Measurements from ENCODE around the gene CARMIL1.
"Not testable (repeated sequence)": the region's sequence is repeated elsewhere in the genome, so short reads cannot be mapped to it uniquely, and the experiment has no call there.

The CARMIL1 gene

DNA sequence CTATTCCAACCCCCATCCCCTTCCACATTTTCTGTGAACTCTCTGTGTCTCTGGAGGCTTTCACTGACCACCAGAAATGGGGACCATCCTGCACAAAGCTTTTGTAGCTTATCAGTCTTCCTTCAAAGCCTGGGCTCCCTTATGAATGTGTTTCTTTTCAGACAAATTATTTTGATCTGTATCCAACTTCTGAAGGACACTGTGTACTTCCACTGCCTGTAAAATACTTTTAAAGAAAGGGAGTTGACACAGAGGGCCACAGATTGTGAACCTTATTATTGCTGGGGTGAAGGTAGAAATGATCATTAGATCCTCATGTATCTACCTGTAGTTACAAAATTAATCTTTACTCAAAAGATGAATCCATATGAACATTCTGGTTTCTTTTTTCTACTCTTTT lies 135.6 kb downstream of the CARMIL1 start:
- no peak for DNase-seq

DNA sequence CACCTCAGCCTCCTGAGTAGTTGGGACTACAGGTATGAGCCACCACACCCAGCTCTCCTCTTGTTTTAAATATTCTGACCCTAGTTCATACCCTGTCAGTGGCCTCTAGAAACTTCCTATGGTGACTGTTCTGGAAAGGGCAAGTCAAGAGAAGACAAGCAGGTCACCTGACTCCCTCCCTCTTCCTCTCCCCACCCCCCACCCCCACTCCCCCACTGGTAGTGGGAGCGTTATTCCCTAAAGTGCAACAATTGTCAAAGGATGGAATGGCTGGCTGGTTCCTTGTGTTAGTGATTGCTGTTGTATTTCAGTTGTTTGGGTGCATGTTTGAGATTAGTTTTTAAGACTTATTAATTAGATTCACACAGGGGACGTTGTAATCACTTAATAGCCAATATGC lies 136.1 kb downstream of the CARMIL1 start:
- DNase-seq, result no peak

DNA sequence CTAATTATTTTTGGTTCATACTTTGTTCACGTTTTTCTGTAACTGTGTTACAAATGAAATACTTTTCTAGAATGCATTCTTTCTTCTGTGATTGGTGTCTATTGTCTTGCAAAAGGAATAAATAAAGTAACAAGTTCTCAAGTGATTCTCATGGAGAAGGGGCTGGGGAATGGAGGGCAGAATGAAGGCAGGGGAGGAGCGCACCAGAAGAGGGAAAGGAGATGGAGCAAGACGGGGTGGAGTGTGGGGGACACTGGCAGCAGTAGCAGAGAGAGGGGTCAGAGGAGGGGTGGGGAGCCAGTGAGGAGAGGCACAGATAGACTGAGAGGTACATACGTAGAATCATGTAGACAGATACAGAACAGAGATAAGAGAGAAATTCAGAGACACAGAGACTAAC lies 136.5 kb downstream of the CARMIL1 start:
- DNase-seq, result no peak

DNA sequence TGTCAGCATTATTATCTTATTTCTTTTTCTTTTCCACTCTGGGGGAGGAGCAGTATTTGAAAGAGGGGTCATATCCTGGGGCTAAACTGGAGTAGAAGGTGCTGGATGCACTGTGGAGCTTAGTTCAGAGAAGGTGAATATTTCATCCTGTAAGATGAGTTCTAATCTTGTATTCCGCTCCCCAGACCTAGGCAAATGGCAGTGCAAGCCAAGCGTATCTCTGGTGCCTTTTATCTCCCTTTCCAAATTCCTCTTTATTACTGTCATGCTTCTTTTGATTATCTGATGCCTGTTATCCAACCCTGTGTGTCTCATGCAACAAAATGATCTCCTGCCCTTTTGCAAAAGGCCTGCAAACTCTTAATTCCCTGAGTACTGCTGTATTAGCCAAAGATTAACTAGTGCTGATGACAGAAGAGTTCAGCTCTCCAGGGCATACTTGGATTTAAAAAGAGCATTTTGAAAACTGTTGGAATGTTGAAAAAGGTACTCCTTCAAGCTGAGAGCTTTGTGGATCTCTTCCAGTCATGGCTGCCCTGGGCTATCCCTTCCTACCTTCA lies 138.0 kb downstream of the CARMIL1 start:
- DNase-seq, result no peak

DNA sequence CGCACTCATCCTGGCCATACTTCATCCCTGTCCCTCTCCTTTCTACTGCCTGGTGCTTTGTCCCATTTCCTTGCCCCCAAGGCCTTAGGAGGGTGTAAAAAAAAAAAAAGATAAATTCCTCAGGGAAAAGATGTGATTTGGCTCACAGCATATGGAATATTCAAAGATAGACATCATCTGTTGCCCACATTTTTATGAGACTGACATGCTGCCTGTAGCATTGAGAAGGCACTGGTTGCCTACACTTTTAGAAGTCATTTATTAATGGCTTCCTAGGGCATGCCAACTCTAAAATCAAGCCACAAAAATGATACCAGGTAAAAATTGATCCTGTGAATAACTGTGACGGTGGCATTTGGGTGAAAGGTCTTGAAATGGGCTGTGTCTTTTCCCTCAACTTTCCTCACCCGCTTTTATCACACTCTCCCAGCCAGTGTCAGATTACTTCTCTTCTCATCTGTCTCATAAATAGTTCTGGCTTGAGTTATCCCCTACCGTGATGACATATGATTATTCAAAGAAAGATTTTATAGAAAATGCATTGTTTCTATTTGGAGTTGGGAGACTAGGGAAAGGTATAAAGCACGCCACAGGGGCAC lies 139.4 kb downstream of the CARMIL1 start:
- no peak for DNase-seq

DNA sequence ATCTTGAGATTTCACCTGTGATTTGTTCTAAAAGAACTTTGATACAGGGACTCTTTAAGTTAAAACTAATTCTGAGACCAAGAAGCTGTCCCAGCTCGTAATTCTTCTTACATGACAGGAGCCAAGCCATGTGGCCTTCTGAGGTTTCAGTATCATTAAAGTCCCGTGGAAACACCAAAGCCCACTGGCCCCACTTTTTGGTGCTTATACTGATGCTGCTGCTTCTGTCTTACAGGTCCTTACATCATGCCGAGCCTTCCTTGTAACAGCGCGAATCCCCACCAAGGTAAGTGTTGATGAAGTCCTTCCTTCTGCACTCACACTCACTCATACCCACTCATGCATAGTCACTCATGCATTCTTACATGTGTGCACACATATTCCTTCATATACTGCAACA lies 140.7 kb downstream of the CARMIL1 start:
- no peak for DNase-seq

DNA sequence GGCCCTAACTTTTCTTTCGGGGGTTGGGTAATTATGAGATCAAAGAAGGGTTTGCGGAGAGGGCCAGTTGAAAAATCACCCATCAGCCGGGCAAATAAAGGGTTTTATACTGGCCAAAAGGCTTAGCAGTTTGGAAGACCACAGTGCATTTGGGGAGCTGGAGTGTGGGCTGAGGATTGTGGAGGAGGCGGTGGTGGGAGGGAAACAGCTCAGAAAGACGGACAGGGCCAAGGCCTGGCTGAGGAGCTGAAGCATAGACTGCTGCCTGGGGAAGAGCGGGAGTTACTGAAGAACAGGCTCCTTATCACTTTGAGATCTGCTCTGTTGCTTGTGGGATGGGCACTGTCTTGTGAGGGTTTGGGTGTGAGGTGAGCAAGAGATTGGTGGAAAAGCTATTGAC lies 144.2 kb downstream of the CARMIL1 start:
- DNase-seq, result no peak

DNA sequence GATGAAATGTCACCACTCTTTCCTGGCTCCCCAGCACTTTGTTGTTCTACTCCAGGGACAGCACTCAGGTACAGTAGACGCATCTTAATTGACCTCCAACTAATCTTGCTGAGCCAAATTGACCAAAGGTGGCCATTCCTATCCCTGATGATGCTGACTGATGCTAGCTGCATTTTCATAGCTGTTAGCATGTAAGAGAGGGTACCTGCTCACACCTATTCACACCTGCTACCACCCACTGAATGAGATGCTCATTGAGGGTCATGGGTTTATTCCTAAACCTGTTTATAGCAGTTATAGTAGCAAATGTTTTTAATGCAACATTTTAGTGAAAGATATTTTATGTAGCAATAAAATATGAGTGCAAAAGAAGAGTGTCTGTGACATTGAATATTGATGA lies 145.1 kb downstream of the CARMIL1 start:
- no peak for DNase-seq

DNA sequence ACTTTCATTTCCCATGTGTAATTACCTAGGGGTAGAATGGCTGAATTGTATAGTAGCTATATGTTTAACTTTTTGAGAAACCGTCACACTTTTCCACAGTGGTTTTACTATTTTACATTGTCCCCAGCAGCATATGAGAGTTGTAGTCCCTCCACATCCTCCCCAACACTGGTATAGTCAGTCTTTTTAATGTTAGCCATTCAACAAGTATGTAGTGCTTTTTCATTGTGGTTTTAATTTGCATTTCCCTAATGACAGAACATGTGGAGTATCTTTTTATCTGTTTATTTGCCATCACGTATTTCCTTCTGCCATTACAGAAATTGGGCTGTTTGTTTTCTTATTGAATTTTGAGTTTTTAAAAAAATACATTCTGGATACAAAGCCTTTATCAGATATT lies 148.4 kb downstream of the CARMIL1 start:
- DNase-seq, result no peak

DNA sequence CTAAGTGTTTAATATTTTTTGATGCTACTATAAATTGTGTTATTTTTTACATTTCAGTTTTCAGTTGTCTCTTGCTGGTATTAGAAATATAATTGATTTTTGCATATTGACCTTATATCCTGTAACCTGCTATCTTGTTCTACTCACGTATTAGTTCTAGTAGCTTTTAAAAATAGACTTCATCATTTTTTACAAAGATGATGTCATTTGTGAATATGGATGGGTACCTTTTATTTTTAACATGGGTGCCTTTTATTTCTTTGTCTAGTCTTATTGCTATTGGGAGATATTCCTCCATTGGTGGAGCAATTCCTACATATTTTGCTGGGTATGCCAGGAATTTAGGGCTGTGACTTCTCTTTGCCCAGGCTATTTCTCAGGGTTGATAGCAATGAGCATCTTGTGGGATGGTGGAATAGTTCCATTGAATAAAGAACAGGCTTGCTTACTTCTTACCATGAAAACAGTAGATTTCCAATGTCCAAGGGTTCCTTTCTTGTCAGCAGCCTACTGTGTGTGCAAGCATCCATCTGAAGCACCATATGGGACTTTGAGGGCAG lies 149.7 kb downstream of the CARMIL1 start:
- DNase-seq, result no peak

DNA sequence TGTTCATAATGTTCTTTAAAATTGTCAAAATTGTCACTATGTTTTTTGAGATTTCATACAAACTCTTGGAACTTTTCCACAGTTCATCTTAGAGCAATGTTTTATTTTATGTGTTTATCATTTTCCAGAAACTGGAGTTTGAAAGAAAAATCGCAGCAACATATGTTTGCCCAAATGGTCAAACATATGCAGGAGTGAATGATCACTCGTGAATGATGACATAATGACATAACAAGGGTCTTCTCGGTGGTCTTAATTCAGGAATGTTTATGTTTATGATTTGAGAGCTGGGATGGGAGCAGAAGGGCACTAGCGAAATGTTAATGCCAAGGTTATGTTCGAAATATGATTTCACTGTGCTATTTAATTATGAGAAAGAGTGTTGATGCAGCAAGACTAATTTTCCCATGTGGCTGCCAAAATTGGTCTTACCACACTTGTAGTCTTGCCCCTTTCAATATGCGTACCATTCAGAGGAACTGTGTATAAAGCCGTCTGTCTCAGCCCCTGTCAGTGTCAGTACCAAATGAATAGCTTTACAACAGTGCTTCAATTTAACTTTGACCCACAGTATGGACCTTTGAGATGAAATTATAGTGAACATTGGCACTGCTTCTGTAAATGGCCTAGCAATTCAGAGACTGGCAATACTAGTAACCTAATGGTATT lies 152.3 kb downstream of the CARMIL1 start:
- DNase-seq, result no peak

DNA sequence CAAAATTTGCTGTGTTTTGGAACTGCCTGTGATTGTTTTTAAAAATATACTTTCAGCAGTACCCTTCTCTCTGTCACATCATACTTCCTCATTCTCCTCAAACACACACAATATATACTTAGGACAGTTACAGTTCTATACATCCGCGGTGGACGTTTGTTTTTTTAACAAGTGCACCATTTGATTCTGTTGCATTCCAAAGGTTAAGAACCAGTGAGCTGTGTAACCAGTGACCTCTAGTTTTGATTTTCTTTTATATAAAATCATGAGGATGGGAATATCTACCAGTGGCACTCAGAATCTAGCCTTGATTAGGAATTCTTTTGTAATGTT lies 152.8 kb downstream of the CARMIL1 start:
- no peak for DNase-seq

DNA sequence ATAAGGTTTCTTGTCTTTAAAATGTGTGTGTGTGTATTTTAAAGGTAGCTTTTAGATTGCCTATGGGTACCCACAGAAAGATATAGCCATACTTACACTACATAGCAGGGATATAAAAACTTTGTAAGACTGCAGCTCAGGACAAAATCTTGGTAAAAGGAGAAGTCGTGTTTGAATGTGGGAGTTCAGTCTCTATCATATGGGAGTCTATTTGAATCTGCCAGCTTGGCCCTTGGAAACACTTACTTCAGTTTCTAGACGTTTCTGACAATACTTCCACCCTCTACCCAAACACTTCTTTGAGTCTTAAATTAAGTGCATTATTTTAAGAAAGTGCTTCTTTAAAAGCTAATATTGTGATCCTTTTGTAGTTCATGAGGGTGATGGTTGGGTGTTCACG lies 155.7 kb downstream of the CARMIL1 start:
- DNase-seq, result no peak

DNA sequence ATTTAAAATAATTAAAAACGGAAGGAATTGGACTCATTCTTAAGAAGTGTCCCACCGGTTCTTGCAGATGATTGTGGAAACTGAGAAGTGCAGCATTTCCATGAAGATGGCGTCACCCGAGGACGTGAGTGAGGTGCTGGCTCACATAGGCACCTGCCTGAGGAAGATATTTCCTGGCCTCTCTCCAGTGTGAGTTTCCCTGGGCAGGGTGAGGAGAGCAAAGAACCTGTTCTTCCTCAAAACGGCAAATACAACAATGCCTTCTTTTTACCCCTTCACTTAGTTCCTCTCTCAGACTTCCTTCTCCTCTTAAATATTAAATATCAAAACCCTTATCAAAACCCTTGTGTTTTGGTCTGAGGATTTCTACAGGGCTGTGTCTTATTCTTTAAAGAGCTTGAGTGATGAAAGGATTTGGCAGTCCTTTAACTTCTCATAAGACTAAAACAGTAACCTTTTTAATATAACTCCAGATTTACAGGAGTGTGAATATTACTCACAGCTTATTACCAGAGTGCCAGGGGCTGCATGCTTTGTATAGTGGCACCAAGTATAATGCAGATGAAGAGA lies 156.3 kb downstream of the CARMIL1 start:
- DNase-seq, result no peak

DNA sequence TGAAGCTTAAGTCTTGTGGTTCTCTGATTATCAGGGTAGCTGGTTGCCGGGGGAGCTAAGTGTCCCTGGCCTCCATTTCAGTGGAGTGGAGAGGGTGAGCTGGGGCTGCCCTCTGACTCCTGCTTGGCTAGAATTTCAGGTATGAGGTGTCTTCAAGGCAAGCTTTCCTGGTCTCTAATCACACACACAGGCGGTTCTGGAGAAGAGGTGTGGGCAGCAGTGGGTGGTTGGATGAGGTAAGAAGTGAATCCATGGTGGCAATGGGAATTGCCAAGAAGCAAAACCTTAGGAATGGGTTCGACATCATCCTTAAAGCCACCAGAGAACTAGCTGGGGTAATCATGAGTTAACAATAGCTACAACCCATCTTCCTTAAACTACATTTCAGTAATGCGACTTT lies 157.6 kb downstream of the CARMIL1 start:
- no peak for DNase-seq

DNA sequence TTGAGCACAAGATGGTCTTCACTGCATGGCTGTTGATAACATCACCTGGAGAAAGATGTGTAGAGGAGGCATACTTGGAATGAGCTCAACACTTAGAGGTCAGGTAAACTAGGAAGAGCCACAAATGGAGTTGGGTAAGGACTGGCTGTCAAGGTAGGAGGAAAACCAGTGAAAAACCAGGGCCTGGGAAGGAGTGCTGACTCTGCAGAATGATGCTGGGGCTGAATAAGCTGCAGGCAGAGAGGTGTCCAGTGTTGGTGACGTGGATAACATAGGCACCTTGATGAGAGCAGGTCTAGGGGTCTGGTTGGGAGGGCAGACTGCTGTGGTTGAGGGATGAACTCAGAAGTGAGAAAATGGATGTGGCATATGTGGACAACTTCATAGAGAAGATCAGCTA lies 160.2 kb downstream of the CARMIL1 start:
- DNase-seq, result no peak

DNA sequence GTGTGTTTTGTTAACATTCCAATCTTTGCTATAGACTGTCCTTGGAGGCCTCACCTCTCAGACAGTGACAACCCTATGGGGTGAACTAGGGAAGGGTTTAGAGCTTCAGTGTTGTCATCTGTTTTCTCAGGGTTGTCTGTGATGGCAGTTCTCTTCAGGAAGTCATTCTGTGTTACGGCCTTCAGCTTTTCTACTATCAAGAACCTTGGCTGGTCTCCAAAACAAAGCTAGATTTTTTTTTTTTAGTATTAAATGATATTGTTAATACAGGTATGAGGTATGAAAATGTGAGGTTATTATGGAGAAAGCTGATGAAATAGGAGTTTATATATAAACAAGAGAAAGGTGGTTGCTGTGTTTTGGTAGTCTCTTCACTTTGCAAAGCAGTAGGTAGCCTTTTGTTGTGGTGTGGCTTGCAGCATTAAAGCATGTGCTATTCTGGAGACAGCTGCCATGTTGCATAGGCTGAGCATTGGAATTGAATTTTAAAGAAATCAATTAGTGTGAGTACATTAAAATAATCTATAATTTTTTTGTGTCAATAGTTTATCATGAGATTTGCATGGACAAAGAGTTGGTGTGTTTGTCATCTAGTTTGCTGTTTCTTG lies 162.6 kb downstream of the CARMIL1 start:
- no peak for DNase-seq

DNA sequence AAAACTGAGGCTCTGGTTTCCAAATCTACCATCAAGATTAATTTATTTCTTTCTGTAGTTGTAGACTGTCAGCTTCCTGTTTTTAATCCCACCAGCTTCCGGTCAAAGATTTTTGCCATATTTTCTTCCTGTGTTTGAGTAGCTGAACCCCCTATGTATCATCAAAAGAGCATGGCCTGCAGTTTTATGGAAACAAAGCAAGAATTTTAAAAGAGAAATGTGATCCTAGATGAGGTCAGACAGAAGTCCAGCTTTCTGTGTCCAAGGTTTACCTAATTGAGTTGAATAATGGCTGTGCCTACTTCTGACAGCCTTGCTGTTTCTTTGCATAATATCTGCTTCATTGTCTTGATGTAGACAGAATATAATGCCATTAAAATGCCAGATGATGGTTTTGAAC lies 163.7 kb downstream of the CARMIL1 start:
- DNase-seq, result no peak

DNA sequence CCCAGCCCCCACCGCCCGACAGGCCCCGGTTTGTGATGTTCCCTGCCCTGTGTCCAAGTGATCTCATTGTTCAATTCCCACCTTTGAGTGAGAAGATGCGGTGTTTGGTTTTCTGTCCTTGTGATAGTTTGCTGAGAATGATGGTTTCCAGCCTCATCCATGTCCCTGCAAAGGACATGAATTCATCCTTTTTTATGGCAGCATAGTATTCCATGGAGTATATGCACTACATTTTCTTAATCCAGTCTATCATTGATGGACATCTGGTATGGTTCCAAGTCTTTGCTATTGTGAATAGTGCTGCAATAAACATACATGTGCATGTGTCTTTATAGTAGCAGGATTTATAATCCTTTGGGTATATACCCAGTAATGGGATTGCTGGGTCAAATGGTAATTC lies 165.3 kb downstream of the CARMIL1 start:
- DNase-seq, result not testable (repeated sequence)

DNA sequence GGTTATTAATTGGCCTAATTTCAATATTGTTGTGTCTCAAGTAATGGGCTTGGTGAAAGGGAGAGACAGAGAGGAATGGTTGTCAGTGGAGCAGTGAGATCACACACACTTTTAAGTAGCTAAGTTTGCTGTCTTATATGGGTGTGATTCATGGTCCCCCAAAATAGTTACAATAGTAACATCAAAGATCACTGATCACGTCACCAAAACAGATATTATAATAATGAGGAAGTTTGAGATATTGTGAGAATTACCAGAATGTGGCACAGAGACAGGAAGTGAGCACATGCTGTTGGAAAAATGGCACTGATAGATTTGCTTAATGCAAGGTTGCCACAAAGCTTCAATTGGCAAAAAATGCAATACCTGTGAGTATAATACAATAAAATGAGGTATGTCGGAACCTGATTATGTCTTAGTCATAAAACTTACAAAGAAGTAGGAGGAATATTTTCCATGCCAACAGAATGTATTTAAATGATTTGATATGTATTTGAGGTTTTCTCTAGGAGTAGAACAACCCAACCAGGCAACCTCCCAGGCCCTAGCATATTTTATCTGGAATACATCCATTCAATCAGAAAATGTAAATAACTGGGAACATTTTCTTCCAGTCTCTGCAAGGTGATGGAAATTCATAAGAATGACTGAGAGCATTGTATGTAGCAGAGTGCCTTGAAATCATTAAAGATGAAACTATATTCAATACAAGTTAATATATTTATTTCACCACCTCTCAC lies 167.8 kb downstream of the CARMIL1 start:
- no peak for DNase-seq

DNA sequence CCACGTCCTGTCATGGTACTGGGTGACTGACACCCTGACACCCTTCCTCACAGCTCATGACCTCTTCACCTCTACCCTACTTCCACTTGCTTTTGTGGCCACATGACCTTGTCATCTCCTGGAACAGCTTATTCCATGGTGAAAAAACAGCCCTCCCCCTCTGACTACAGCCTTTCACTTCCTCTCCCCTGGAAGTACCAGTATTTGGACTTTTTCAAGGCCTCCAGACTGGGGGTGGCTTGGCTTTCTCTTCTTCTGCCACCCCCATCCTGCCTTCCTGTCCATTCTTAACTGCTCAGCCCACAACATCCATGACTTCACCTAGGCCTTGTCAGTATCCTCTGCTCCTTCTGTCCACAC lies 168.4 kb downstream of the CARMIL1 start:
- no peak for DNase-seq

DNA sequence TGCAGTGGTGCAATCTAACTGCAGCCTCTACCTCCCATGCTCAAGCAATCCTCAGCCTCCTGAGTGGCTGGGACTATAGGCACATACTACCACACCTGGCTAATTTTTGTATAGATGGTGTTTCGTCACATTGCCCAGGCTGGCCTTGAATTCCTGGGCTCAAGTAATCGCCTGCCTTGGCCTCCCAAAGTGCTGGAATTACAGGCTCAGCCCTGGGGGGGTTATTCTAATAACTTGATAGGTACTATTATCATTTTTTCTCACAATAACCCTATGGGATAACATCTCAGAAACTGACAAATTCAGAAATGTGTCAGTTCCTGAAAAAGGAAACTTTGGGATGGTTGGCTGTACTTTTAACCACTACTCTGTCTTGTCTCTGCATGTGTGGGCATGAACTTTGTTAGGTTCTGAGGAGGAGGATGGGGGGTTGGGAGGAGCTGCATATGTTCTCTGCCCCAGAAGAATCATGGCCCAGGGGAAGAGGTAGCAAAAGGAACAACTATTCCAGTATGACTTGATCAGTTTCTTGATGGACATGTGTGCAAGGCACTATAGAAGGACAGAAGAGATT lies 169.9 kb downstream of the CARMIL1 start:
- DNase-seq, result no peak

DNA sequence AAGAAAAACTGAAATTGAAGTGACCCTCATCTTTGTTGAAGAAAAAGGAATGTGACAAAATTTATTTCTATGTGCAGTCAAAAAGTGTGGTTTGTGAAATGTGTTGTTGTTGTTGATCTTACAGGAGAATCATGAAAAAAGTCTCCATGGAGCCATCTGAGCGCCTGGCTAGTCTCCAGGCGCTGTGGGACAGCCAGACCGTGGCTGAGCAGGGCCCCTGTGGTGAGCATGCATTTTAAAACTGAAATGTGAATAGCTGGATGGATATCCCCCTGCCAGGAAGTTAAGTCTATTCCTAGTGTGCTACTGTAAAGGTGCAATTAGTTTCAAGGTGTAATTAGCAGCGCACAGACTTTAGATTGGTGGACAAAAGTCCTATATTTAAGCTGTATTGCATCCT lies 170.6 kb downstream of the CARMIL1 start:
- no peak for DNase-seq
